SIG-M5 (cell line): ENCODE measurements around the gene ARMC7.
"Not testable (repeated sequence)": the region's sequence is repeated elsewhere in the genome, so short reads cannot be mapped to it uniquely, and the experiment has no call there.

ENCODE experiments used
- DNase-seq: peaks from one replicate; lab custom pipeline; 2025; lab: John Stamatoyannopoulos, UW

ARMC7 gene

GRCh38 chr17:75109407-75110233, at the start of gene ARMC7:
TSS of gene ARMC7 (plus strand) at chr17:75109969. CDS start at chr17:75110289, 320 bp downstream.
- DNase-seq: no peak

DNA sequence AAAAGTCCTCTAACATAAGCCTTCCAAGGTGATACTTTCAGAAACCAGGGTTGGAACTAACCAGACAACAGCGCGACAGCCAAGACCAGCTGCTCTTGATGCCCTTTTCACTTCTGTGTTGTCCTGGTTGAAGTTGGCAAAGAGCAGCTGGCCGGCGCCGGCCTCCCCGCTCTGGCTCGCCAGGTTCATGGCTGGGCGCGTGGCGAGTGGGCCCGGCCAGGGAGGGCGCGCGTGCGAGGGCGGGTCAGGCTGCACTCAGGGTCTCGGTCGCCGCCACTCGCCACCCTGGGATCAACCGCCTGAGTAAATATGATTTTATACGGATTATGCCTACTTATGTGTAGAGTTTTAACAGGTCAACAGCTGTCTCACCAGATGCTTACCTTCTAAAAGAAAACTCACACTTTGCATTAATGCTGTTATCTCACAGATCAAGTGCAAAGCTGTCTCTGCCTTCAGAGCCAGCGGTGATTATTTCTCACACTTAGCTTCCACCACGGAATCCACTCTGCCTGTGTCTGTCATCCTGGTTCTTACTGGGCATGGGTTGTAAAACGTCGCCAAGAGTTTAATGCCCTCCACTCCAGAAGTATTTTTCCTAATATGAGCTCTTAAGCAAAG, 49.2 kb upstream of the ARMC7 start:
- no peak for DNase-seq

DNA sequence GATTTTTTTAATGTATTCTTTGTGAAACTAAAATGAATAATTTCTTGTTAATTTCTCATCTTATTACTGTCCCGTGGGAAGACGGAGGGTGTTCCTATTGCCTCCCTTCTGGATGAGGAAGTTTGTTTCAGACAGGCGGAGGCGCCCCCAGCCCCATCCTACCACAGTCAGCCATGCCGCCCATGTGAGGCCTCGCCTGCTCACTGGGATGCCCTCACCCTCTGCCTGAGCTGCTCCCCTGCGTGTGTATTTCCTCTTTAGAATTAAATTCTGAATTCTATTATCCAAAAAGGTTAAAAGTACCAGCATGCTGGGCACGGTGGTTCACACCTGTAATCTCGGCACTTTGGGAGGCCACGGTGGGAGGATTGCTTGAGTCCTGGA, 48.7 kb upstream of the ARMC7 start:
- no peak for DNase-seq

GRCh38 chr17:75061618-75062017, 48.2 kb upstream of the ARMC7 start:
- DNase-seq: no peak

GRCh38 chr17:75063201-75063600, 46.6 kb upstream of the ARMC7 start:
- DNase-seq: no peak

DNA sequence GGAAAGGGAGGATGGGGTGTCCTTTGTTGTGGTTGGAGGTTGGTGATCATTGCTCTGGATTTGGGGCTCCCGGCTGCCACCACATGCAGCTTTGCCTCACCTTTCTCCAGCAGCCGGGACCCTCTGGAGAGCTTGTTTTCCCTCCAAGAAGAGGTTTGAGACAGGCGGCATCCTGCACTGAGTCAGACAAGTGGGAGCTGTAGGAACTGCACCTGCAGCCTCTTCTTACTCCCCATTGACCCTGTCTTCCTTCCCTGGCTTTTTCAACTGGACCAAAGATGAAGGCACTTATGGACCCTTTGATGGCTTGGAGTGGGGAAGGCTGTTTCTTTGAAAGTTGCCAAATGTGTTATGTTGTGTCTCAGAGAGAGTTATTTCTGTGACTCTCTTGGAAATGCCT, 46.1 kb upstream of the ARMC7 start:
- no peak for DNase-seq

- DNase-seq: no peak
Measured at GRCh38 chr17:75064040-75064439, 45.7 kb upstream of the ARMC7 start.

DNA sequence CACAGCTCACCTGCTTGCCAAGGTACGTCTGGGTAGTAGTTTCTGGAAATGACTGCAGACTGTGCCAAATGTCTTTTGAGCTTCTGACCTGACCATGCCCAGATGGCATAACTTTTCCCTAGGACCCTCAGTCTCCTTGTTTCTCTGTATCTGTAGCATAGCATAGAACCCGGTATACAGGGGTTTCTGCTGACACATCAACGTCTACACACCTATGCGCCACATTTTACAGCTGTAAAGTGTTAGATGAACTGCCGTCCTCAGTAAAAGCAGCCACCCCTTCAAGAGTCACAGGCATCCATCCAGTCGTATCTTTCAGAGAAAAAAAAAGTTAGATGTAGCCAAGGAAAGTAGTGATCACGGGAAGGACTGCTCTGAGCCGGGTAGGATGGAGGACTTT, 45.3 kb upstream of the ARMC7 start:
- no peak for DNase-seq

- DNase-seq: no peak
Measured at GRCh38 chr17:75064867-75065561, 44.8 kb upstream of the ARMC7 start.

- DNase-seq: no peak
Measured at GRCh38 chr17:75065562-75066151, 44.1 kb upstream of the ARMC7 start.

DNA sequence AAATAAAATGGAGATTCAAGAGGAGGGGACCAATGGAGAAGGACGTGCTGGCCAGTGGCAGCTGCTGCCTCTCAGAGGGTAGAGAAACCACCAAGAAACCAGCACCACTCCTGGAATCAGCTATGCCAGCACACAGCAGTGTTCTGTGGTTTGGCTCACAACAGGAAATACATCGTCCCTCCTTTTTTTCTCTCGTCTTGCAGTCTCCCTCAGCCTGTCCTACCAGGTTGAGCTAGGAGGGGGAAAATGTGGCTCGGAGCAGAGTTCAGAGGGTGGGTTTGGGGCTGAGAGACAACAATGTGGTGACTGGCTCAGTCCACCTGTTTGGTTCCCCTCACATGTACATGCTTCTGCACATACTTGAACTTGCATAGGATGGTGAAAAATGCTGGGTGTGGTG, 41.9 kb upstream of the ARMC7 start:
- DNase-seq: no peak

DNA sequence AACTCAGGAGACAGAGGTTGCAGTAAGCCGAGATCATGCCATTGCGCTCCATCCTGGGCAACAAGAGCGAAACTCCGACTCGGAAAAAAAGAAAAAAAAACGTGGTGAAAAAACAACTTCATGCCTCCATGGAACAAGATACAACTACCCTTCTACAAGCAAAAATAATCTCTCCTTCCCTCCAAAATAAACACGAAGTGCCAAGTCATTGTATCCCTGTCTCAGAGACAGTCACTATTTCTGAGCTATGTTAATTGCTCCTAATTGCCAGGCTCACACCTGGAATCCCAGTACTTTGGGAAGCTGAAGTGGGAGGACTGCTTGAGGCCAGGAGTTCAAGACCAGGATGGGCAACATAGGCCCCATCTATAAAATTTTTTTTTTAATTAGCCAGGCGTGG, 41.0 kb upstream of the ARMC7 start:
- no peak for DNase-seq

DNA sequence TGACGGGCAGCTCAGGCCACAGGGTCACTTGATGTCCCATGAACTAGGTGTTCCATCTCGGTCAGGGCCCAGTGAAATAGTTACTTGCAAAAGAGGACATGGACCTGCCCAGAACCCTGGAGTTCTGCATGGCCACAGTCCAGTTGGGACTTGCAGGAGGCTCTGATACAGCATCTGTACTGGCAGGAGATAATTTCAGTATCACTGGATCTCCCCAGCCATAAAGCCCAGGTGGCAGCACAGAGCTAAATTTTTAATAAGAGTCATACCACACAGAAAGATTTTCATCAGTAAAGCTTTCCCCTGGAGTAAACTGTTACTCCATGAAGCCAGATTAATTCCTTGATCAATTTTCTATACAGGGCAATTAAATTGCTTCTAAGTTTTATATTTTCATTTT, 40.0 kb upstream of the ARMC7 start:
- no peak for DNase-seq

- DNase-seq: not testable (repeated sequence)
Measured at GRCh38 chr17:75071478-75072271, 38.1 kb upstream of the ARMC7 start.

DNA sequence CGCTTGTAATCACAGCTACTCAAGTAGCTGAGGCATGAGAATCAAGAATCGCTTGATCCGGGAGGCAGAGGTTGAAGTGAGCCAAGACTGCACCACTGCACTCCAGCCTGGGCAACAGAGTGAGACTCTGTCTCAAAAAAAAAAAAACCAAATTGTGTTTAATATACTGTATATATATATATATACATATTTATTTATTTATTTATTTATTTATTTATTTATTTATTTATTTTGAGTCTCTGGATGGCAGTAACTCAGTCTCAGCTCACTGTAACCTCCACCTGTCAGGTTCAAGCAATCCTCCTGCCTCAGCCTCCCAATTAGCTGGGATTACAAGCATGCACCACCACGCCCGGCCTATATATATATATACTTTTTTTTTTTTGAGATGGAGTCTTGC, 36.9 kb upstream of the ARMC7 start:
- DNase-seq: not testable (repeated sequence)

DNA sequence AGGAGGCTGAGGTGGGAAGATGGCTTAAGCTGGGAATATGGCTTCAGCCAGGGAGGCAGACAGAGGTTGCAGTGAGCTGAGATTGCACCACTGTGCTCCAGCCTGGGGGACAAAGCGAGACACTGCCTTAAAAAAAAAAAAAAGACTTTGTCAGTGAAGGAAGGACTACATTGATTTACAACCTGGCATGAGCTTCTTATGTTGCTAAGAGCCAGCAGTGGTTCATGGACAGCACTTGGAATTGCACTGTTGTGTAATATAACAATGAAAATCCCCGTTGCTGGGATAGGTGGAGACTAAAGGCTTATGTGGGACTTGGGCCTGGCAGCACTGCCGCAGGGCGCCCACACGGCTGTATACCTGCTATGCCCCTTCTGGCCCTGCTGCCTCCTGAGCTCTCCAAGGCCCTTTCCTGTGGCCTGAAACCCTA, 36.1 kb upstream of the ARMC7 start:
- DNase-seq: no peak

- no peak for DNase-seq
Measured at GRCh38 chr17:75074532-75074931, 35.2 kb upstream of the ARMC7 start.

- DNase-seq: no peak
Measured at GRCh38 chr17:75075597-75076336, 34.0 kb upstream of the ARMC7 start.

GRCh38 chr17:75077072-75077495, 32.7 kb upstream of the ARMC7 start:
- DNase-seq: no peak

- no peak for DNase-seq
Measured at GRCh38 chr17:75077496-75078283, 32.1 kb upstream of the ARMC7 start.
